Activated naive CD8-positive, alpha-beta T cell treated with anti-CD3 and anti-CD28 coated beads, Interleukin-2, amount 10 ng/mL, durations not matched to agents 7 days and 5 days (primary cell): ENCODE data around the gene TPRX1. TPM values are rescaled to one million over a fixed set of nuclear protein-coding genes. Genes with fewer than 3 reads are reported as not detected.
"Not testable (repeated sequence)": the region's sequence is repeated elsewhere in the genome, so short reads cannot be mapped to it uniquely, and the experiment has no call there.

Experiments
- ATAC-seq: fragments of 150-1000 bp; cut with Tn5 transposase; one replicate; pipeline ENCODE4 v1.10.0; 2021; ENCODE audit warnings: low read depth, moderate library complexity
- POLR2A ChIA-PET: fragments of 350-600 bp; sonication (Branson Sonifier 250); formaldehyde crosslinking; loops from one replicate; lab custom pipeline; 2021; ENCODE audit warnings: antibody characterized with exemption; lab: Charles Lee
- DNase-seq: peaks from one replicate; pipeline ENCODE4 v3.0.0; 2021
- H3K27ac Mint-ChIP-seq: one replicate; pipeline ENCODE4 v1.8.0; 2022; ENCODE audit warnings: mild to moderate bottlenecking, mixed read lengths
- H3K27me3 Mint-ChIP-seq: one replicate; pipeline ENCODE4 v1.8.0; 2022; ENCODE audit warnings: mild to moderate bottlenecking, moderate library complexity, mixed read lengths
- H3K36me3 Mint-ChIP-seq: one replicate; pipeline ENCODE4 v1.8.0; 2021; ENCODE audit warnings: mild to moderate bottlenecking, mixed read lengths
- H3K4me1 Mint-ChIP-seq: one replicate; pipeline ENCODE4 v1.8.0; 2021; ENCODE audit warnings: mixed read lengths
- H3K4me3 Mint-ChIP-seq: one replicate; pipeline ENCODE4 v1.8.0; 2022; ENCODE audit warnings: mild to moderate bottlenecking, moderate library complexity, mixed read lengths
- H3K9me3 Mint-ChIP-seq: one replicate; pipeline ENCODE4 v1.8.0; 2021; ENCODE audit warnings: mixed read lengths
- total RNA-seq, 2 experiments: library from RNA; stranded (reverse); gene quantifications; one replicate each; pipeline ENCODE4 v1.2.3, GENCODE V29; 2021

The TPRX1 gene, protein sequence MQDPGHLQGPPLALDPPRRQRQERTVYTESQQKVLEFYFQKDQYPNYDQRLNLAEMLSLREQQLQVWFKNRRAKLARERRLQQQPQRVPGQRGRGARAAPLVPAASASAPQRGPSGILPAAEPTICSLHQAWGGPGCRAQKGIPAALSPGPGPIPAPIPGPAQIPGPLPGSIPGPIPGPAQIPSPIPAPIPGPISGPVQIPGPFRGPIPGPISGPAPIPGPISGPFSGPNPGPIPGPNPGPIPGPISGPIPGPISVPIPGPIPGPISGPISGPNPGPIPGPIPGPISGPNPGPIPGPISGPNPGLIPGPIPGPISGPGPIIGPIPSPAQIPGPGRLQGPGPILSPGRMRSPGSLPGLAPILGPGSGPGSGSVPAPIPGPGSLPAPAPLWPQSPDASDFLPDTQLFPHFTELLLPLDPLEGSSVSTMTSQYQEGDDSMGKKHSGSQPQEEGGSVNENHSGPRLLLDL
- not detected for total RNA-seq

DNA sequence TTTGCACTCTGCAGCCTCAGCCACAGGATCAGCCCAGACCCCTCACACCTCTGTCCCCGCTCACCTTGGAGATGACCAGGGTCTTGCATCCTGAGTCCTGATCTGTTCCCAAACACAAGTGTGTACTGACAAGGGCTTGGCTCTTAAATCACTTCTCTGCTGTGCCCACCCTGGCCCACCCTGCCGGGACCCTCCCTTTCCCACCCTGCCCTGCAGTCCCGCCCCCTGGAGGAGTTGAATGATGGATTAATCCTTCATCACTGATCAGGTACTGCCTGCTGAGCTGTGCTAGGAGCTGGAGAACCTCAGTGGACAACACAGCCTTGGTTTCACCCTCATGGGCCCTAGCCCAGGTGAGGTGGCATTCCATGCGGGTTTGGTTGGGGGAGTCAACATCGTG lies at the start of gene TPRX1:
TSS of gene TPRX1 (minus strand) at position 101 of the 400 bp plus-strand sequence. CDS start at position 89, 12 bp downstream.
- ATAC-seq, H3K36me3 Mint-ChIP-seq, H3K4me3 Mint-ChIP-seq, DNase-seq, H3K27ac Mint-ChIP-seq, H3K9me3 Mint-ChIP-seq, H3K27me3 Mint-ChIP-seq, H3K4me1 Mint-ChIP-seq, POLR2A ChIA-PET: not testable (repeated sequence)

DNA sequence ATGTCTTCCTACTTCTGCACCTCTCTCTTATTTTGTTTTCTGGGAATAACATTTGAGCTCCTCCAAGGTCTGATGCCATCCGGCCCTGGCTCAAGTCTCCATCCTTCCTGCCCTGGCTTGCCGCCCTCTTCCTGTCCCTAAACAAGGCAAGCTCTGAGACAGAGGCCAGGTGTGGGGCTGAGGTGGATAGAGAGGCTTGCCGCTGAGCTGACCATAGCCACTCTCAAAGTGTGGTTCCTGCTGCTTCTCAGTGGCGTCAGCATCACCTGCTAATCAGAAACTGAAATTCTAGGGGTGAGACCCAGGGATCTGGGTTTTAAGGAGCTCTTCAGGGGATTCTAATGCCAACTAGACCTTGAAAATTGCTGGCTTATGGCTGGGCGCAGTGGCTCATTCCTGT lies 48.7 kb upstream of the TPRX1 start:
- no peak for ATAC-seq
- no peaks in the 10 kb centered on the region for H3K9me3 Mint-ChIP-seq
- H3K4me1 Mint-ChIP-seq, result peaks cover 9% of the 10 kb centered on the region
- DNase-seq, result no peak
- peaks cover 39% of the 10 kb centered on the region for H3K27me3 Mint-ChIP-seq
- POLR2A ChIA-PET, result interaction anchor here (0.8 kb wide), 1 partner anchor 9 kb away, joined by 6 read pairs; no protein-coding TSS in a partner anchor
- no peak overlapping the region for H3K27ac Mint-ChIP-seq
- H3K4me3 Mint-ChIP-seq, result no peak overlapping the region
- no peaks in the 10 kb centered on the region for H3K36me3 Mint-ChIP-seq

DNA sequence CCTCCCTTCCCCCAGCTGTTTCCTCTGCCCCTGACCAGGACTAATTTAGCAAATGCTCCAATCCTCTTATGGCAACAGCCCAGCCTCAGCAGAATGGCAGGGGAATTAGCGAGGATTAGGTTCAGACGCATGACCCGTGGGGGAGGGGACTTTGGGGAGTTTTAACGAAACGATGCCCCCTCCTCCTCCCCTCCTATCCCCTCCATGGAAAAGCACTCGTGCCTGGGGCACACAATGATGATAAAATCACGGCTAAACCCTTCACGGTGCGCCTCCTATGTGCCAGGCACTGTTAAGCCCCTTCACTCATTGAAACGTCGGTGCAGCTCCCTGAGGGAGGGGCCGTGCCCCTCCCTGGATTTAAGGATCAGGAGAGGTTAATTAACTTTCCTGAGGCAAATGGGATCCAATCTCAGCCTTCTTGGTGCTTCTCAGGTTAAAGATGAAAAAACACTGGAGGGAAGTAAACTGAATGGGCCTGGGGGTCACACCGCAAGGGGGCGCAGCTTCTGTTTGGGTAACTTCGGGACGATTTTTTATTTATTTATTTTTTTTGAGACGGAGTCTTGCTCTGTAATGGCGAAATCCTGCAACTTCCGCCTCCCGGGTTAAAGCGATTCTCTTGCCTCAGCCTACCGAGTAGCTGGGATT lies 44.6 kb upstream of the TPRX1 start:
- Mint-ChIP-seq H3K27me3 (peaks cover 47% of the 10 kb centered on the region), H3K36me3 (no peaks in the 10 kb centered on the region), H3K4me3 (peak overlapping the region; percentile 53), H3K4me1 (peaks cover 4% of the 10 kb centered on the region), H3K9me3 (no peaks in the 10 kb centered on the region), H3K27ac (no peak overlapping the region)
- POLR2A ChIA-PET, result no interaction called here
- DNase-seq (peak; percentile 51), ATAC-seq (no peak)

DNA sequence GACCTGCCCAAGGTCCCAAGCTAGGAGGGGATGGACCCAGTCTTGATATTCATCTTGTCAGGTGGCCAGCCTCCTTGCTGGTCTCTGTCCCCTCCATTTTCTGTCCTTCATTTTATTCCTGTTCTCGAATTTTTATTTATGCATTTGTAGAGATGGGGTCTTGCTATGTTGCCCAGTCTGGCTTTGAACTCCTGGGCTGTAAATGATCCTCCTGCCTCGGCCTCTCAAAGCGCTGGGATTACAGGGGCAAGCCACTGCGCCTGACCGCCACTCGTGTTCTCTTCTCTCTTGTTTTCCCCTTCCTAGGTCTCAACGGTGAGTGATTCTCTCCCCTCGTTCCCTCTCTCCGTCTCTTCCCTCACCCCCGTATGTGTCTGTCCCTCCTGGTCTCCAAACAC lies 44.1 kb upstream of the TPRX1 start:
- Mint-ChIP-seq H3K9me3 (no peaks in the 10 kb centered on the region), H3K4me3 (no peak overlapping the region), H3K36me3 (no peaks in the 10 kb centered on the region), H3K4me1 (peaks cover 4% of the 10 kb centered on the region), H3K27ac (no peak overlapping the region), H3K27me3 (peaks cover 43% of the 10 kb centered on the region)
- POLR2A ChIA-PET, result no interaction called here
- no peak for DNase-seq
- no peak for ATAC-seq

DNA sequence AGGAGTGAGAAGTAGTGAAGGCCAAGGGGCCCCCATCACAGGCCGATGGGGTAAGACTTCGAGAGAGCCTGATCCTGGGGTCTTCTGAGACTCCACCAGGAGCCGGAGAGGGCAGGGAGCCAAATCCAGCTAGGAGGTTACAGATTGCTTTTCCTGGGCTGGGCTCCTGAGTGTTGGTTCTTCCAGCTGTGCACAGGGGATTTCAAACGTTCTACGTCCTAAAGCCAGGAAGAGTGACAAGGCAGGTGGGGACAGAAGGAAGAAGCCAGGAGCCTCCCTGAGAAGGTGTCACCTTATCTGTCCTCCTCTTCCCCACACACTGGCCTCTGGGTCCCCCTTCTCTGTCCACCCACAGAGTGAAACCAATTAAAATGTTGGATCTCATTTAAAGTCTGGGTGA lies 38.6 kb upstream of the TPRX1 start:
- POLR2A ChIA-PET, result no interaction called here
- no peaks in the 10 kb centered on the region for H3K36me3 Mint-ChIP-seq
- no peak for DNase-seq
- no peak for ATAC-seq
- no peak overlapping the region for H3K27ac Mint-ChIP-seq
- H3K9me3 Mint-ChIP-seq, result no peaks in the 10 kb centered on the region
- peaks cover 8% of the 10 kb centered on the region for H3K27me3 Mint-ChIP-seq
- H3K4me3 Mint-ChIP-seq, result no peak overlapping the region
- H3K4me1 Mint-ChIP-seq, result no peaks in the 10 kb centered on the region

DNA sequence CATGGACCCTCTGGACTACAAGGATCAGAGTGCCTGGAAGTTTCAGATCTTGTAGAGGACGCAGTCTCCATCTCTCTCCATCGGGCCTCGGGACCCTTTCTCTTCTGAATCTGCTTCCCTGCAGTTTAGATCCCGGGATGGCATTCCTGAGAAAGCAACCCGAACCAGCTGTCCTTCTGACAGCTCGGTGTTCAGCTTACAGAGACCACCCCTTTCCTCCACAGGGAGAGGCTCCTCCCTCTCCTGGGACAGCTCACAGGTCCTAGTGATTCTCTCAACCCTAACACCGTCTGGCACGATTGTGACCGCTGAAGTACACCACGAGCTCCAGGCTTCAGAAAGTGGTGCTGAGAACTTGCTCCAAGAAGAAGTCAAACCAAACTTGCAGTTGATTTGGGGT lies 35.6 kb upstream of the TPRX1 start:
- ATAC-seq (no peak), DNase-seq (no peak)
- POLR2A ChIA-PET, result no interaction called here
- Mint-ChIP-seq H3K27ac (no peak overlapping the region), H3K27me3 (no peaks in the 10 kb centered on the region), H3K4me1 (no peaks in the 10 kb centered on the region), H3K36me3 (no peaks in the 10 kb centered on the region), H3K9me3 (no peaks in the 10 kb centered on the region), H3K4me3 (no peak overlapping the region)

DNA sequence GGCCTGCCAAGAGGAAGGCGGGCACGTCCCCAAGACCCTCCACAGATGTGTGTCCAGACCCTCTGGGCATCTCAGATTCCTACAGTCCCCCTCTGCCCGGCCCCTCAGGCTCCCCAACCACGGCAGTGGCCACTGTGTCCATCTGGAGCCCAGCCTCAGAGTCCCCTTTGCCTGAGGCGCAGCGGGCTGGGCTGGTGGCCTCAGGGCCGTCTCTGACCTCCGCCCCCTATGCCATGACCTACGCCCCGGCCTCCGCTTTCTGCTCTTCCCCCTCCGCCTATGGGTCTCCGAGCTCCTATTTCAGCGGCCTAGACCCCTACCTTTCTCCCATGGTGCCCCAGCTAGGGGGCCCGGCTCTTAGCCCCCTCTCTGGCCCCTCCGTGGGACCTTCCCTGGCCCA lies 35.1 kb upstream of the TPRX1 start:
- no peak for ATAC-seq
- H3K27me3 Mint-ChIP-seq, result no peaks in the 10 kb centered on the region
- DNase-seq, result no peak
- no peaks in the 10 kb centered on the region for H3K36me3 Mint-ChIP-seq
- POLR2A ChIA-PET, result no interaction called here
- no peaks in the 10 kb centered on the region for H3K9me3 Mint-ChIP-seq
- H3K4me3 Mint-ChIP-seq, result no peak overlapping the region
- H3K4me1 Mint-ChIP-seq, result no peaks in the 10 kb centered on the region
- H3K27ac Mint-ChIP-seq, result no peak overlapping the region

DNA sequence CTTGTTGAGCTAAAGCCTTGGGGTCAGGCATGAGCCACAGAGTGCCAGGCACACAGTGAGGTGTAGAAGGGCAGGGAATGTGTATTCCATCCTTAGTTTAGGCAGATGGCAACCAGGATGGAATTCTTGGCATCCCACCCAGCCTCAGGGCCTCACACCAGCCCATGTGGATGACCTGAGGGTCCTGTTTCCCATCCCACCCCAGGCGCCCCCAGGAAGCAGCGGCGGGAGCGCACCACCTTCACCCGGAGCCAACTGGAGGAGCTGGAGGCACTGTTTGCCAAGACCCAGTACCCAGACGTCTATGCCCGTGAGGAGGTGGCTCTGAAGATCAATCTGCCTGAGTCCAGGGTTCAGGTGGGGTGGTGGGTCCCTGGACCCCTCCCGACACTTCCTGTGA lies 31.7 kb upstream of the TPRX1 start:
- Mint-ChIP-seq H3K4me1 (no peaks in the 10 kb centered on the region), H3K9me3 (no peaks in the 10 kb centered on the region), H3K4me3 (no peak overlapping the region), H3K27me3 (no peaks in the 10 kb centered on the region), H3K27ac (no peak overlapping the region), H3K36me3 (no peaks in the 10 kb centered on the region)
- ATAC-seq (no peak), DNase-seq (no peak)
- POLR2A ChIA-PET, result no interaction called here

DNA sequence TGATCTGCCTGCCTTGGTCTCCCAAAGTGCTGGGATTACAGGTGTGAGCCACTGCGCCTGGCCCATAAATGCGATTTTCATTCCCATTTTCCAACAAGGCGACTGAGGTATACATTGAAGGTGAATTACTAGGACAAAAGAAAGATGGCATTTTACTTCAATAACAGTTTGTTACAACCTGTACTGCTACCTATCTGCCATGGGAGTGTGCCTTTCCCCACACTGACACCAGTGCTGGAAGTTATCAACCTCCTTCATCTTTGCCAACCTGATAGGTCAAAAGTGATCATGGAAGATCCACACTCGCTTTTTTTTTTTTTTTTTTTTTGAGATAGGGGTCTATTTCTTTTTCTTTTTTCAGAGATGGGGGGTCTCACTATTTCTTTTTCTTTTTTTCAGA lies 28.4 kb upstream of the TPRX1 start:
- Mint-ChIP-seq H3K27ac (no peak overlapping the region), H3K36me3 (no peaks in the 10 kb centered on the region), H3K27me3 (peaks cover 4% of the 10 kb centered on the region), H3K4me3 (no peak overlapping the region), H3K9me3 (no peaks in the 10 kb centered on the region), H3K4me1 (no peaks in the 10 kb centered on the region)
- DNase-seq, result no peak
- ATAC-seq, result no peak
- POLR2A ChIA-PET, result no interaction called here

DNA sequence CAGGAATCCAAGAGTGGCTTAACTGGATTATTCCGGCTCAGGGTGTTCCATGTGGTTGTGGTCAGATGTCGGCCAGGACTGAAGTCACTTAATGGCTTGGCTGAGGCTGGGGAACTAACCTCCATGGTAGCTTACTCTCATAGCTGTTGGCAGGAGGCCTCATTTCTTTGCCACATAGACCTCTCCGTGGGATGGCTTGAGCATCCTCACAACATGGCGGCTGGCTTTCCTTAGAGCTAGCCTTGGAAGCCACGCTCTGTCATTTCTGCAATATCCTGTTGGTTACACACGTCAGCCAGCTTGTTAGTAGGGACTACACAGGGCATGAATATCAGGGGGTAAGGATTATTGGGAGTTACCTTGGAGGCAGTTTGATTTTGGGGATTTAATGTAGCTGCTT lies 22.4 kb upstream of the TPRX1 start:
- Mint-ChIP-seq H3K27ac (no peak overlapping the region), H3K9me3 (no peaks in the 10 kb centered on the region), H3K27me3 (peaks cover 4% of the 10 kb centered on the region), H3K36me3 (no peaks in the 10 kb centered on the region), H3K4me3 (no peak overlapping the region), H3K4me1 (no peaks in the 10 kb centered on the region)
- ATAC-seq (no peak), DNase-seq (no peak)
- POLR2A ChIA-PET, result no interaction called here

DNA sequence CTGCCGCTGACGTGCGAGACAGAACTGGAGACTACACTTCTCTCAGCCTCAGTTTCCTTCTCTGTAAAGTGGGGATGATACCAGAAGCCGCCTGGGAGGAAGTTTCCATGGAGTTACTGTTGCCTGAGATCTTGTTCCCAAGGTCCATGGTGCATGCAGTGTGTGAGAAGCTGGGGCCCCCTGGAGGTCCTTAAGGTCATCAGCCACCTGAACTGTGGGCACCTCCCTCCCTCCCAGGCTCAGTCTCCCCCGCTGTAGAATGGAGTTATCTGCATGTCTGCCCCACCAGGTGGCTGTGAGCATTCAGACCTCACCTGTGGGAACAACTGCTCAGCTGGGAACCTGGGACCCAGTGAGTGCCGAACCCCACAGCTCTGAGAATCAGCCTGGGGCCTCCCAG lies 20.0 kb upstream of the TPRX1 start:
- H3K4me1 Mint-ChIP-seq, result peaks cover 4% of the 10 kb centered on the region
- H3K36me3 Mint-ChIP-seq, result no peaks in the 10 kb centered on the region
- no peak overlapping the region for H3K4me3 Mint-ChIP-seq
- ATAC-seq (no peak), DNase-seq (no peak)
- H3K9me3 Mint-ChIP-seq, result no peaks in the 10 kb centered on the region
- no peak overlapping the region for H3K27ac Mint-ChIP-seq
- H3K27me3 Mint-ChIP-seq, result peaks cover 19% of the 10 kb centered on the region
- POLR2A ChIA-PET, result no interaction called here

DNA sequence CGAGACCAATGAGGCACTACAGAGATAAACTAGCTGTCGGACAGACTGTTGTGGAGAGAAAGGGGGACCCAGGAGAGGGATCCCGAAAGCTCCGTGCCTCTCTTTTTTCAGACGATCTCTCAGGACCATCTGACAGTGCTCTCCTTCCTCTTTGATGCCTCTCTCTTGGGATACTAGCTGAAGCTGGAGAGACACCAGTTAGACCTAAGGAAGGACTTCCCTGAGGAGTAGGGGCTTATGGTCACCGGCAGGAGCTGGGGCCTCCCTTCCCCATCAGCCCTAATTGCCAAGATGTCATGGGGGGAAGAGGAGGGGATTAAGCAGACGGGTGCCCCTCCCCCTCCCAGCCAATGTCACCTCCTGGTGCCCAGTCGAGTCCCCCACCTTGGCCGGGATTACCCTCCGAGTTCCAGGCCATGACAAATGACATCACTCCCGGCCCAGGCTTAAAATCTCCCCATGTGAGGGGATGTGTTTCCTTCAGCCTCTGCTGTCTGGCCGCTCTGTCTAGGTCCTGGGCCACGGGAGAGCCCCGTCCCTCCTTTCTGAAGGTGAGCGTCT lies 17.2 kb upstream of the TPRX1 start, which contains the start of gene CRX:
TSS of gene CRX (plus strand) at position 478 of the 561 bp plus-strand sequence. CDS start 12,507 bp downstream, outside the sequence.
- Mint-ChIP-seq H3K4me1 (peaks cover 4% of the 10 kb centered on the region), H3K9me3 (no peaks in the 10 kb centered on the region), H3K27me3 (peaks cover 28% of the 10 kb centered on the region), H3K27ac (no peak within 1 kb of the TSS), H3K4me3 (no peak within 1 kb of the TSS), H3K36me3 (no peaks in the 10 kb centered on the region)
- POLR2A ChIA-PET, result no interaction called here
- DNase-seq (no peak), ATAC-seq (no peak)

DNA sequence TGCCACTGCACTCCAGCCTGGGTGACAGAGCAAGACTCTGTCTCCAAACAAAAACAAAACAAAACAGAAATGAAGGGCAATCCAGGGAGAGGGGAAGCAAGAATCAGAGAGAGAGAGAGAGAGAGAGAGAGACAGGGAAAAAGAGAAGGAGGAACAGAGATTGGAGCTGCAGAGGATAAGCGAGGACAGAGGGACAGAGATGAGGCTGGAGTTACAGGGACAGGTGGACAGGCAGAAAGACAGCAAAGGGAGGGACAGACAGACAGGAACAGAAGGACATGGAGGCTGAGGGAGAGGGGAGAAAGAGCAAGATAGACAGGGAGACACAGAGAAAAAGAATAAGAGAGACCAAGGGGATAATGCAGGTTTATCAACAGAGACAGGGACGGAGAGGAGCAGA lies 16.1 kb upstream of the TPRX1 start:
- peaks cover 28% of the 10 kb centered on the region for H3K27me3 Mint-ChIP-seq

DNA sequence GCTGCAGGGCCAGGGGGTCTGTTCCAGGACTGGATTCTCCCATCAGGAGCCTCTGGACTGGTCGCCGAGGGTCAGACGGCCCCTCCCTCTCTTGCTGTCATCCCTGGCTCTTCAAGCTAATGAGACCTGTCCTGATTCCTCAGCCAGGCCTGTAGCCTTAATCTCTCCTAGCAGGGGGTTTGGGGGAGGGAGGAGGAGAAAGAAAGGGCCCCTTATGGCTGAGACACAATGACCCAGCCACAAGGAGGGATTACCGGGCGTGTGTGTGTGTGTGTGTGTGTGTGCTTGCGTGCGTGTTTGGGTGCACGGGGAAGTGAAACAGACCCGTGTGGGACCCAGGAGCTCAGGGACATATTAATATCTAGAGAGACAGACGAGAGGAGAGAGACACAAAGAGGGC lies 15.5 kb upstream of the TPRX1 start:
- Mint-ChIP-seq H3K27me3 (peaks cover 28% of the 10 kb centered on the region), H3K36me3 (no peaks in the 10 kb centered on the region), H3K27ac (no peak overlapping the region), H3K4me1 (peaks cover 4% of the 10 kb centered on the region), H3K4me3 (peak overlapping the region; percentile 24), H3K9me3 (no peaks in the 10 kb centered on the region)
- POLR2A ChIA-PET, result no interaction called here
- no peak for ATAC-seq
- DNase-seq, result no peak

More for the DNA sequence above, 16.1 kb upstream of the TPRX1 start:
- Mint-ChIP-seq H3K27ac (no peak overlapping the region), H3K36me3 (no peaks in the 10 kb centered on the region), H3K4me3 (no peak overlapping the region), H3K9me3 (no peaks in the 10 kb centered on the region), H3K4me1 (peaks cover 4% of the 10 kb centered on the region)
- no peak for ATAC-seq
- no peak for DNase-seq
- POLR2A ChIA-PET, result no interaction called here
